Fibroblast of lung (primary cell): ENCODE data around the gene USP46.

Experiments used
- EZH2 ChIP-seq: IDR thresholded peaks from 2 replicates; pipeline ENCODE4 v1.5.1; 2012; ENCODE audit warnings: low read length, control low read depth, mild to moderate bottlenecking; ENCODE audit errors: missing control alignments
- TF ChIP-seq, protein P1 (sequence below), 2 donors: IDR thresholded peaks in 1 of 2; conservative IDR thresholded peaks in 1 of 2; 1 replicate in 1 of 2; 2 replicates in 1 of 2; pipeline ENCODE4 v1.5.1; 2011 to 2012; ENCODE audit warnings: low read length in 2 of 2, control low read depth in 1 of 2, inconsistent platforms in 1 of 2, low read depth in 1 of 2, mild to moderate bottlenecking in 1 of 2

DNA sequence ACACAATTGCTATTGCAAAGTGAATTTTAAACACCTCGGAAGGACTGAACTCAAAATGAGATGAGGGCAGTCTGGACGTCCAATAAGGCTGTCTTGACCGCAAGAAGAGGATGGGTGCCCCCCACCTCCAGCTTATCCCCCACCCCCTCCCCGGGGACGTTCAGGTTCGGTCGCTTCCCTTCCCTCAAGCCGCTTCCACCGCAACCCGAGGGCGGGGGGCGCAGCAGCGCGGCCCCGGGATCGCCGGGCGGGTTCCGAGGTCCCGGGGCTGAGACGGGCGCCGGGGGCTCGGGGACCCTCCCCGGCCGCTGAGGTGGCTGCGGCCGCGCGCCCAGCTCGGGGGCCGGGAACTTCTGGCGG, 480 bp downstream of the USP46 start:
- TF ChIP-seq, protein P1, sequence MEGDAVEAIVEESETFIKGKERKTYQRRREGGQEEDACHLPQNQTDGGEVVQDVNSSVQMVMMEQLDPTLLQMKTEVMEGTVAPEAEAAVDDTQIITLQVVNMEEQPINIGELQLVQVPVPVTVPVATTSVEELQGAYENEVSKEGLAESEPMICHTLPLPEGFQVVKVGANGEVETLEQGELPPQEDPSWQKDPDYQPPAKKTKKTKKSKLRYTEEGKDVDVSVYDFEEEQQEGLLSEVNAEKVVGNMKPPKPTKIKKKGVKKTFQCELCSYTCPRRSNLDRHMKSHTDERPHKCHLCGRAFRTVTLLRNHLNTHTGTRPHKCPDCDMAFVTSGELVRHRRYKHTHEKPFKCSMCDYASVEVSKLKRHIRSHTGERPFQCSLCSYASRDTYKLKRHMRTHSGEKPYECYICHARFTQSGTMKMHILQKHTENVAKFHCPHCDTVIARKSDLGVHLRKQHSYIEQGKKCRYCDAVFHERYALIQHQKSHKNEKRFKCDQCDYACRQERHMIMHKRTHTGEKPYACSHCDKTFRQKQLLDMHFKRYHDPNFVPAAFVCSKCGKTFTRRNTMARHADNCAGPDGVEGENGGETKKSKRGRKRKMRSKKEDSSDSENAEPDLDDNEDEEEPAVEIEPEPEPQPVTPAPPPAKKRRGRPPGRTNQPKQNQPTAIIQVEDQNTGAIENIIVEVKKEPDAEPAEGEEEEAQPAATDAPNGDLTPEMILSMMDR (conservative IDR thresholded peaks at IDR 0.05 in 1 of 2, IDR thresholded peaks at IDR 0.05 in 1 of 2; ENCODE audit: low read depth in 1 of 2, low read length in 2 of 2) = no peak
- no peak for TF ChIP-seq EZH2
